ENCODE data around the gene IGFBP6.

IGFBP6 gene

DNA sequence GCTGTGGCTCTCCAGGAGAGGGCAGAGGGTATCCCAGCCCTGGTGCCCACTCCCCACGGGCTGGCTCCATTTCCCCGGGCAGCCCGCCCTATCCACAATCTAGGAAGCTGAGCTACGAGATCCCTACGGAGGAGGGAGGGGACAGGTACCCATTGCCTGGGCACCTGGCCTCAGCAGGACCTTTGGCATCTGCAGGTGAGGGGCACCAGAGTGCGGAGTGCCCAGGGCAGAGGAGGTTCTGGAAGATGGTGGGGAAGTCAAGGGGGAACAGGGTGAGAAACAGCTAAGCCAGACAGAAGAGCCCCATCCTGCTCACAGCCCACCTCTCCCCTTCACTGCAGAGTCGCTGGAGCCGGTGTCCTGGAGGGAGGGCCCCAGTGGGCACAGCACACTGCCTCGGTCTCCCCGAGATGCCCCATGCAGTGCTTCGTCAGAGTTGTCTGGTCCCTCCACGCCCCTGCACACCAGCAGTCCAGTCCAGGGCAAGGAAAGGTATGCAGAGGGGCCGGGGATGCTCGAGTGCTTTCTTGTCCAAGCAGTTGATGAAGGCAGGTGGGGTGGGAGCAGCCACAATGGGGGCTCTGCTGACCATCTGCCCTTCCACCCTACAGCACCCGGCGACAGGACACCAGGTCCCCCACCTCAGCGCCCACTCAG is 37.3 kb upstream of the IGFBP6 start:
- no peak for DNase-seq

DNA sequence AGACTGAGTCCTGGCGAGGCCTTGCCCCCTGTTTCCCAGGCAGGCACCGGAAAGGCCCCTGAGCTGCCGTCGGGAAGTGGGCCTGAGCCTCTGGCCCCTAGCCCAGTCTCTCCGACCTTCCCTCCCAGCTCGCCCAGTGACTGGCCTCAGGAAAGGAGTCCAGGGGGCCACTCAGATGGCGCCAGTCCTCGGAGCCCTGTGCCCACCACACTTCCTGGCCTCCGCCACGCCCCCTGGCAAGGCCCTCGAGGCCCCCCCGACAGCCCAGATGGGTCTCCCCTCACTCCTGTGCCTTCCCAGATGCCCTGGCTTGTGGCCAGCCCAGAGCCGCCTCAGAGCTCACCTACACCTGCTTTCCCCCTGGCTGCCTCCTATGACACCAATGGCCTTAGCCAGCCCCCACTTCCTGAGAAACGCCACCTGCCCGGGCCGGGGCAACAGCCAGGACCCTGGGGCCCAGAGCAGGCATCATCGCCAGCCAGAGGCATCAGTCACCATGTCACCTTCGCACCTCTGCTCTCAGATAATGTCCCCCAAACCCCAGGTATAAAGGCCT is 36.7 kb upstream of the IGFBP6 start:
- no peak for DNase-seq

DNA sequence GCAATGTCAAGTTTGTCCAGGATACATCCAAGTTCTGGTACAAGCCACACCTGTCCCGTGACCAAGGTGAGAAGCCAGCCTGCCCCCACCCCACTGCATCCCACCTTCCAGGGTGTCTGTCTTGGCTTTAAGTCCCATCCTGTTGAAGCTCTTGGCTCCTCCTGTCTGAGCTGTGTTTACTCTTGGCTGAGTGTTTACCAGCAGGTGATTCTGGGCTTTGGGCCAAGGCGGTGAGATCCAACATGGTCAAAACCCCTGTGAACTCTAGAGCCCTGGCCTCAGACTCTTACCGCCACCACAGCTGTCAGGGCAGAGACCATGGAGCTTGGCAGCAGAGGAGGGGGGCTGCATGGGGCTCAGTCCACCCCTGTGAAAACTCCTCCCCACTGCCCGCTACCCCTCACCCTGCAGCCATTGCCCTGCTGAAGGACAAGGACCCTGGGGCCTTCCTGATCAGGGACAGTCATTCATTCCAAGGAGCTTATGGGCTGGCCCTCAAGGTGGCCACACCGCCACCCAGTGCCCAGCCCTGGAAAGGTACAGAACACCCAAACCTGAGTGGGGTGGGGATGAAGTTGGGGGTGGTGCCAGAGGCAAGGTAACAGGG is 36.0 kb upstream of the IGFBP6 start:
- DNase-seq: peak; percentile 66

DNA sequence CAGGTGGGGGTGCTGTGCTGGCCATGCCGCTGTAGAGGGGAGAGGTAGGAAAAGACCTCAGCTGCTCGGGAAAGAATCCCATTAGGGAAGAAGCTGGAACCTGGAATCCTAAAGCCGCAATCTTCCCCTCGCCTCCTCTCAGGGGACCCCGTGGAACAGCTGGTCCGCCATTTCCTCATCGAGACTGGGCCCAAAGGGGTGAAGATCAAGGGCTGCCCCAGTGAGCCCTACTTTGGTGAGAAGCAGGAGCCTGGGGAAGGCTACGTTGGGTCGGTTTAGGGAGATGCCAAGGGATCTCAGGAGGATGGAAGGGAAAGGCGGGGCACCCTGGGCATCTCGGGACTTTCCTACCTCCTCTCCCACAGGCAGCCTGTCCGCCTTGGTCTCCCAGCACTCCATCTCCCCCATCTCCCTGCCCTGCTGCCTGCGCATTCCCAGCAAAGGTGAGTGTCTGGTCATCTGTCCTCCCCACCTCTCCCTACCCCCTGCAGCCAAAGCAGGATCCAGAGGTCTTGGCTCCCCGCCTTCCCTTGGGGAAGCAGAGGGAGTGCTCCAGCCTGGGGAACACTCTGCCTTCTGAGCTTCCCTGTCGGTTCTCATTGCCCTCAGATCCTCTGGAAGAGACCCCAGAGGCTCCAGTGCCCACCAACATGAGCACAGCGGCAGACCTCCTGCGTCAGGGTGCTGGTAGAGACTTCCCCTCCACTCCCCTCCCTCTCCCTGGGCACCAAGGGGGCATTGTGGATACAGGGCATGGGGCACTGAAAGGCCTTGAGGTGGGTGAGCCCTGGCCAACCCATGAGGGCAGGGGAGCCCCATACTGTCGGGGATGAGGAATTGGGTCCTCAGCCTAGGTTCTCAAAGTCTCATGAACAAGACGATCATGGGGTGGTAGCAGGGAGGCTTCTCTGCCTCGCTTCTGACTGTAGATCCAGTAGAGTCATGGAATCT is 35.2 kb upstream of the IGFBP6 start:
- DNase-seq: no peak

DNA sequence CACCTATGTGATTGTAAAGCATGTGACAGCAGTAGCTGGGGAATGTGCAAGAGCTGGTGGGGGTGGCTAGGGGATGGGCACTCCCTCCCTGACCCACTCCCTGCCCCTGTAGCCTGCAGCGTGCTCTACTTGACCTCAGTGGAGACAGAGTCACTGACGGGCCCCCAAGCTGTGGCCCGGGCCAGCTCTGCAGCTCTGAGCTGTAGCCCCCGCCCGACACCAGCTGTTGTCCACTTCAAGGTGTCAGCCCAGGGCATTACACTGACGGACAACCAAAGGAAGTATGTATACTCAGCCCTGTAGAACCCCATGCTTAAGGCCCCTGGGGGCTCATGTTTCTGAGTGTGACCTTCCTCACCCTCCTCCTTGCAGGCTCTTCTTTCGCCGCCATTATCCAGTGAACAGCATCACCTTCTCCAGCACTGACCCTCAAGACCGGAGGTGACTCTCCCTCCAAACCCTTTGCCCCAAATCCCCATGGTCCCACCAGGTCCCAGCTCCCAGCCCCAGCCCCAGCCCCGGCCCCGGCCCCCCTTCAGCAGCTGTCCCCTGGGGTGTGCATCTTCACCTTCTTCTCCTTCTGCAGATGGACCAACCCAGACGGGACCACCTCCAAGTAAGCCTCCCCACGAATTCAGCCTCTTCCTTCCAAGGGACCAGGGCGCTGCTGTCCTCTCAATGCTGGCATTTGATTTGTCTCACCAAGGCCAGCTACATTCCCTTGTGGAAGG is 34.3 kb upstream of the IGFBP6 start:
- no peak for DNase-seq

DNA sequence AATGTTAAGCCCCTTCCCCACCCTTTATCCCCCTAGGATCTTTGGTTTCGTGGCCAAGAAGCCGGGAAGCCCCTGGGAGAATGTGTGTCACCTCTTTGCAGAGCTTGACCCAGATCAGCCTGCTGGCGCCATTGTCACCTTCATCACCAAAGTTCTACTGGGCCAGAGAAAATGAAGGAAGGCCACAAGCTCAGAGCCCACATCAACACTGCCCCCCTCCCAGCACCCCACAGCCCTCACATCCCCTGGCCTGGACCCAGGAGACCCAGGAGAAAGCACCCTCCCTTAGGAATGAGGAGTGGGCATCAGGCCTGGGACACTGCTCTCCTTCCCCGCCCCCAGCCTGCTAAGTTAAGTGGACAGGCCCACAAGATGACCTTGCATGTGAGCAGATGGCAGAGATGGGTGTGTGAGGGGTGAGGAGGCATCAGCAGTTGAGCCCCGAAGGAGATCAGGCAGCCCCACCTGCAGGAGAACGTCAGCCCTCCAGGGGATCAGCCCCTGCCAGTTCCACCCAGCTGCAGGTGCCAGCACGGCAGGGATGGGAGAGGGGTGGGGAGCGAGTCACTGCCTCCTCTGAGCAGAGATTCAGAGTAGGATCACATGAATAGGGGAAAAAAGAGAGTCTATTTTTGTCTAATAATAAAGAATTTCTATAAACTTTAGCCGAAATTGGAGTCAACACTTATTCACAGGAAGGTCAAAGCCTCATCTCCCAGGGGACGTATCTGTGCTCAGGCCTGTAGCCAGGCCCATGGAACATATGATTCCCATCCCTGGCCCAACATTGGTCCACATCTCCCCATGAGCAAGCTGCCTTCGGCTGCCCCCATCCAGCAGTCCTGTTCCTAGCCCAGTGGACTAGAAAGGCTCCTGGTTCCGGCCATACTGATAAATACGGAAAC is 33.5 kb upstream of the IGFBP6 start:
- no peak for DNase-seq

DNA sequence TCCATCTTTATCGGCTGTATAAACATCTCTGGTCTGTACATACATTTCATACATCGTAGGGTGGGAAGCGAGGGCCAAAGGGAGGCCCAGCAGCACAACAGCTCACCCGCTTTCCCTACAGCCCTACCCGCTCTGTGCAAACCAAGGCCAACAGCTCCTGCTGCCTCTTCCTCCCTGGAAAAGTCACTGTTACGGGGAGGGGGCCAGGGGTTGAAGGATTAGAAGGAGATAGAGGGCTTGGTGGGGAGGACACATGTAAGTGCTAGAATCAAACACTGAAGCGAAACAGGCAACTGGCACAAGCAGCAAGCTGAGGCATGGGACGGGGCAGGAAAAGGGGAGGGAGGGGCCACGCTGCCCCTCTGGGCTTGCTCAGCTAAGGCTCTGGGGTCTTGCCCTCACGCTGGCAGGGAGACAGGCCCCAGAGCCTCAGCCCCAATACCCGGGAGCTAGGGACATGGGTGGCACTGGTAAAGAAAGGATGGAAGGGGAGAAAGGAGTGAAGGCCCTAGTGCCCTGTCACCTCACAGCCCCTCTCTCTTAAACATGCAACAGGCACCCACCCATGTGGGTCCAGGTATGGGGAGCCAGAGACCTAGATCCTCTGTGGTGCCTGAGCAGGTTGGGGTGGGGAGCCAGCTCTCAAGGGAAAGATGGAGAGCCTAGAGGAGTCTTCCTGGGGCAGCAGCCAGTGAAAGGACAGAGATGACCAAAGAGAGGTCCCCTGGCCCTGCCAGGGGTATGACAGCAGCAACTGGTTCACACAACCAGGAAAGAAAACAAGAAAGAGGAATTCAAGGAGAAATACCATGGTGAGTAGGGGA is 32.6 kb upstream of the IGFBP6 start:
- DNase-seq: no peak

DNA sequence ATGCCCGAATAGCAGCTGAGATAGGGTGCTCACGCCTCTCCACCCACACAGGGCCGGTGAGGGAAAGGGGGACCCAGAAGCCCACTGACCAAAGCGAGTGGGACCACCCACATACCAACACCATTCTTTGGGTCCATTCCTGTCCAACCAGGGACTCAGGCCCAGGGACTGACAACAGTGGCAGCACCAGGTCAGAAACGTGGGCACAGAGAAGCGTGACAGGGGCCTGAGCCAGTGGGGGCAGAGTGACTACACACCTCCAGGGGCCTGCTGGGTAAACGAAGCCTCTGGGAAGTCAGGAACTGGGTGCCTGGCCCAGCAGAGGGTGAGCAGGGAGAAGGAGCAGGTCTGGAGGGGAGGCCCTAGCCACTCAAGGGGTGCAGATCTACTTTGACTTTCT is 32.0 kb upstream of the IGFBP6 start:
- no peak for DNase-seq

DNA sequence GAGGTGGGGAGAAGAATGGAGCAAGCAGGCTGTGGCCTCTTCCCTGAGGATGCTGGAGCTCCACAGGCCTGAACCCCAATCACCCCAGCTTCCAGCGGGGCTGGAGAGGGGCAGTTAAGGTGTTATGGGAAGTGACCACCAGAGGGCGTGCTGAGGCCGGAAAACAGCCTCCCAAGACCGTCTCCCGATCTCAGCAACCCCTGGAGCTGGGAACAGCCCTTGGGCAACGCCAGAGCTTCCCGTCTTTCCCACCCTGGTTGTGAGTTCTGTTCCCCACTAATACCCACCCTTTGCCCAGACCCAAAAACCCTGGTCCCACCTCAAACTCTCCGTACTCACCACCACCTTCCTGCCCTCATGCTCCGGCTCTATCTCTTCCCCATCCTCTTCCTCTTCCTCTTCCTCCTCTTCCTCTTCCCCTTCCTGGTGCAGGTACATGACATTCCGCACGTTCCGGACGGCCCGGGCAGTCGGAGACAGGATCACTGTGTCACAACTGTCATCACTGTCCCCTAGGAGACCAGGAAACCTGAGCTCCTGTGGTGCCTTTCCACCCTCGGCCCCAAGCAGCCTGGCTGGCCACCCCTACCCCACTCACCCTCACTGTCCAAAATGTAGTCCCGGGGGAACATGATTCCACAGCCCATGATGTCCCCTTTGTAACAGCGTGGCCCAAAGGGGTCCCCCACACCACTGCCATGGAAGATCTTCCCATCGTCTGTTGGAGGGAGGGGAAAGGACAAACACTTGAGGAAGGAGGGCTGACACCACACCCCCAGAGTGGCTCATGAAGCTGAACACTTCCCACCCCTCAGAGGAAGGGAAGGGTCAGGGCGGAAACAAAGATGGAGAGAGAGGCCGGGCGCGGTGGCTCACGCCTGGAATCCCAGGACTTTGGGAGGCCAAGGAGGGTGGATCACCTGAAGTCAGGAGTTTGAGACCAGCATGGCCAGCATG is 31.2 kb upstream of the IGFBP6 start:
- DNase-seq: peak; percentile 65

DNA sequence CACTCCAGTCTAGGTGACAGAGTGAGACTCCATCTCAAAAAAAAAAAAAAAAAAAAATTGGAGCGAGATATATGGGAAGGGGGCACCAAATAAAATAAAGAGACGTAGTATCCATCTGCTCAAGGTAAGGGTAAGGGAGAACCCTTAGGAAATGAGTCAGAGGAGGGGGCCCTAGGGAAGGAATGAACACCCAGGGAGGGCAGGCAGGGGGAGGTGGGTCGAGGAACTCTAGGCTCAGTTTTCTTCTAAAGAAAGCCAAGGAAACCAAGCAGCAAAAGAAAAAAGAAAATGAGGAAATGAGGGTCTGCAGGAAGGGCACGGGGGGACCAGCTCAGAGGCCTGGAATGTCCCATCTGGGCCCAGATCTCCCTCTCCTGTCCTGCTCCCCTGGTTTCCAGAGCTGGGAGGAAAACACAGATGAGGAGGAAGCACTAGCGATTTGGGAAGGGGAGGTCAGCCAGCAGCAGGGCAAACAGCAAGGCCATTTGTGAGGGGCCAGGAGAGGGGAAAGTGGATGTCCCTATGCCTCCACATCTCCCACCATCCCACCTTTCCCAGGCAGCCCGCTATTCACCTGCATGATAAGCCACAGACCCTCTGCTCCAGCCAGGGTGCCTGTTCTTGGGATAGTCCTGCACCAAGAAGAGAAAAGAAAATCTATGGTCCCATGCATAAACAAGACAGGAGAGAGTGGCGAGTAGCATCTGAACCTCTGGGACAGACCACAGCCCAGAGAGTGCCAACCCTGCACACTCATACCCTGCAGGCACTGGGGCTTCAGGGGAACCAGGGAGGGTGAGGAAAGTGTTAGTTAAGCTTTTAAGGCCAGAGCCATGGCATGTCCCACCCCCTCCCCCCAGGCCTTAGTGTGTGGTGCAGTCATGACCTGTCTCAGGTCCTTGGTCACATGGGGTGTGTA is 30.1 kb upstream of the IGFBP6 start:
- DNase-seq: no peak

DNA sequence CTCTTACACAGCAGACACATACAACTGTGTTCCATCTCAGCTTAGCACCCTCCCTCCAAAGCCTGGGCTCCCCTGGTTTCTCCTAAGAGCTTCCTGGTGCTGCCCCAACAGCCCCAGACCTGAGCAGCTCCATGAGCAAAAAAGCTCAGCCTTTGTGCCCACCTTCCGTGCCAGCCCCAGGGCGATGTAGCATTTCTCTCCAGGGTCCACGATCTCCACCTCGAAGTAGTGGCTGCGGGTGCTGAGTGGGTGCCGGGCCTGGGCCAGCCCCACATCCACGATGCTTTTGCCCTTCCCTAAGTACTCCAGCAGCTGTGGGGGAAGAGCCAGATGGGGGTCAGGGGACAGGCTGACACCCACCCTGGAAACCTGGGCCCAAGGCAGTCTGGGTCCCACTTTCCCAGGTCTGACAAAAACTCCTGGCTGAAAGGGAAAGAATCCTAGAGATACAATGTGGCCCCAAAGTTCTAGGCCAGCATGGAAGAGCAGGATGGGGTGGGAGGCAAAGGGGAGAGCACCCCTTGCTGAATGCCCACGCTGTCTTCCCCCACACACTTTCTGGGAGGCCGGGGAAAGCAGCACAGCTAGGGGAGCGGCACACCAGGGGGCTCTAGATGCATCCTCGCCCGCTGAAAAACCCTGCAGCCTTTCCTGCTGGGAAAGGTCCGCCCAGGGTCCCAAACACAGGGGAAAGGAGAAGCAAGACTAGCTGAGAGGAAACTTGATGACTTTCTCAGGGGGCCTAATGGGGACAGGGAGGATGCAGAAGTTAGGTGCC is 29.3 kb upstream of the IGFBP6 start:
- DNase-seq: no peak

DNA sequence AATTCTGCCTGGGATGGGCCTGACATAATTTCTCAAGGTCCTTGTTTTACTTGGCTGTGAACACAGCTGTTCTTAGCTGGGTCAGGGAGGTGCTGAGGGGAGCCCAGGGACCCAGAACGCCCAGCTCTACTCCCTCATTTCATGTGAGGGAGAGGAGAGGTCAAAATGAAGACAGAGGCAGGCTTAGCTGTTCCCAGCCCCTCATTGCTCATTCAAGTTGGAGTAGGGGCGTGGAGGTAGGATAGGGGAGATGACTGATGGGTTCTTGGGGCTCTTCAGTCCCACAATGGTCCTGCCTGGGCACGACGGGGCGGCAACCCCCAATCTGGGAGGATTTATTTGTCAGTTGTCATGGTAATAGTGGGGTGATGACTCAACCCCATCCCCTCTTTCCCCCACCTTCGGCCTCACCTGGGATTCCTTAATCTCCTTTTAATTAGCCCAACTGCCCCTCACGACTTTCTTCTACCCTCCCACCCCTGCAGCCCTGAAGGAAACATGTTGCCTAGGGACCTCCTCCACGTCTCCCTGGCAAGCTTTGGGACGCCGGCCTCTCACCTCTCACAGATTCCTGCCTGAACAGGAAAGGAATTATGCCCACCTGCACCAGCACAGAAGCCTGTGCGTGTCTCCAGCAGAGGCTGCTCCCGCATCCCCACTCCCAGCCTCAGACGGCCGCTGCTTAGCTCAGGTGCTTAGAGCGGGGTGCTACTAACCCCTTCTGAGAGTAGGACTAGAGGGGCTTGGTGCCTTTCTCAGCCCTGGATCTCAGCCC is 28.5 kb upstream of the IGFBP6 start:
- DNase-seq: no peak

DNA sequence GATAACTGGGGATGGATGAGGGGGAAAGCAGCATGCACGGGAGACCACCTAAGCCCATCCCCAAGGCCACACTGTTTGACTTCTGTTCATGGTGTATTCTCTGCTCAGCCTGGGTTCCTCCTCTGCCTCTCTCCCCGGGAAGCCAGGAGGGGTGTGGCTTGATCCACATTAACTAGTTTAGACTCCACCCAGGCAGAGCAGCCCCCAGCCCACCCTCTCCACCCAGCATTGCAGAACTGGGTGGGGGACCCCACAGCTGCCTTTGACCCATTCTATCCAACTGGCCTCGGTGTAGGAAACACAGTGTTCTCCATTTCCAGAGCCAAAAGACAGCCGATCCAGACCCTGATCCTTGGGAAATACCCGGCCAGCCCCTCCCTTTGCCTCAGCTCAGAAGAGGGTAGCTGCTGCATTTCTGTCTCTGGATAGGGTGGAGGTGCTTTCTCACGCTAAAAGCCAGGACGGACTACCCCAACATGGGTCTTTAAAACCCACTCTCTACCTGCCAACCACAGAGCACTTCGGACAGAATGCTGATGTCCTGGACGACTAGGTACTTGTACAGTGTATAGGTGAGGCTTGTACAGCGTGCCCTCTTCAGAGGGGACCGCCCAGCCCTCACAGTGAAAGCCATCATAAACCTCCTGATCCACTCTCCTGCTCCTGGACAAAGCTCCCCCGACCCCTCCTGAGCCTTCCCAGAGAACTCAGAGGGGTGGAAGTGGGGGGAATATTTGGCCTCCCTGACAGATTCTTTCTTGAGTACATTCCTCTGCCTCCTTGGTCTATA is 27.7 kb upstream of the IGFBP6 start:
- no peak for DNase-seq

DNA sequence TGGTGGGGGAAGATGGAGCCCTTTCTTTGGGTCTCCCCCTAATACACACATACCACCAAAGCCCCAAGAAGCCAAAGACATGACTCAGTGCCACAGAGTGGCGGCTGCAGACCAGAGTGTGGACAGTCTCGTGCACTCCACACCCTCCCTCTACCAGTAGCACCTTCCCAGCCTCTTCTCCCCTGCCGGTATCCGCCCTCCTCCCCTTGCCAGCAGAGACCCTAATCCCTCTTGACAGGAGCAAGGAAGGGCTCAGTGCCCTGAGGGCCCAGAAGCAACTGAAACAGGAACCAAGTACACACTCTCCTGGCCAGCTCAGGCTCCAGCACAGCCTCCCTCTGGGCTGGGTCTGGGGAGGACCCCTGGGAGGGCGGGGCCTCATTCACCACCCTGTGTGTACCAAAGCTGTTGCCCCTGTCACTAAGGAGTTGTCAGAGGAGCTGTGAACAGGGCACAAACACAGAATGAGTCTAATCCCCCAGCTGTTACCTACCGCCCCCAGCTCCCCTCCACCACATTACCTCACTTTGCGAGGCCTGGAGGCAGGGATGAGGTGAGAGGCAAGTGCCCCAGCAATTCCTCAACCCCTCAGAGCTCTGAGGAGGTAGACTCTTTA is 26.5 kb upstream of the IGFBP6 start:
- DNase-seq: no peak

Measured in NCI-H2107 (cell line).